ENCODE measurements around the gene EPG5.
"Not testable (repeated sequence)": the region's sequence is repeated elsewhere in the genome, so short reads cannot be mapped to it uniquely, and the experiment has no call there.

EPG5 gene

GRCh38 chr18:45861926-45862325 lies 105.2 kb downstream of the EPG5 start:
- DNase-seq = no peak

DNA sequence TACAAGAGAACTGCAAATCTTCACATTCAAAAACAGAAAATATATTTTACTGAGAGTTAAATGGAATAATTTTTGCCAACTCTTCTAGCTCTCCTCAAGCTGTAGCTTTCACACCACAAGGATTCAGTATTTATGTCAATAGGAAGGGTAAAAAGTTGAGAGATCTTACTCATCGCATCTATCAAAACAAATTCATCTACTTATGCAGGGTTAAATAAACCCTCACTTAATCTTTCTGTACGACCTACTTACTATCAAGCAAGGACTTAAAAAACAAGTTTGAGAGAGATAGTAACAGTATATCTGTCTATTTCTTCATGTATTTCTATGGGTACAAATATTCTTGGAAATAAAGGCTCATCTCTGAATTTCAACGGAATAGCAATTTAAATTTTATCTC lies 106.2 kb downstream of the EPG5 start:
- no peak for DNase-seq

- no peak for DNase-seq
Observed at GRCh38 chr18:45860492-45860891, 106.6 kb downstream of the EPG5 start.

DNA sequence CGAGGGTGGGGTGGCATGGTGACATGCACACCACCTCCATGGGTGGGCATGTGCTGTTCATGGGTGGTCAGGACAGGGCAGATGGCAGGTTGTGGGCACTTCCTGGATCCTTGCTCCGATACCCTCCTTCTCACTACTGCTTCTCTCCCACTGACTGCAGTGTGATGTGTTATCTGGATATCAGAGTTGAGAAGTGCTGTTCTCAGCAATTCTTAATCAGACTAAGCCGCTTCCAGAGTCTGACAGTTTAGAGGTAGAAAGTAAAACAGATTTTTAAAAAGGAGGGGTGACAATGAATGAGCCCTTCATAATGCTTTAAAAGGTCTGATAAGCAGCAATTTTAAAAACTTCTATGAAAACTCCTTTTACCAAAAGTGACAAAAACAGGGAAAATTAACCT lies 107.8 kb downstream of the EPG5 start:
- no peak for DNase-seq

- no peak for DNase-seq
Observed at GRCh38 chr18:45856531-45856930, 110.6 kb downstream of the EPG5 start.

- no peak for DNase-seq
Observed at GRCh38 chr18:45854036-45854586, 113.0 kb downstream of the EPG5 start.

DNA sequence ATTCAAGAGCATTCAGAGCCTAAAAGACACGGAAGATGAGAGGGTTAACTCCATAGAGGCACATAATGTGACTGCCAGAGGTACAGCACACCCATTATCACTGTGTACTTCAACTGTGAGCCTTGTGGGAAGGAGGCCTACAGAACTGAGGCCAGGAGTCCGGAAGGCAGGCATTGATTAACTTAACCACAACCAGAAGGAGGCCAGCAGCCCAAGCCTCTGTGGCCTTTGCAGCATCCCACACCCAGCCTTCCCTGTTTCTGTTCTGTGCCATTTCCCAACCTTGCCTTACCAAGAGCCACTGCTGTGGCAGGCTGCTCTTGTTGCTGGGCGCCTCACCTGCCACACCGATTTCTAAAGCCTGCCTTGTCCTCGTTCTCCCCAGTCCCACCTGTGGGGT lies 114.5 kb downstream of the EPG5 start:
- DNase-seq = no peak

GRCh38 chr18:45851161-45851925 lies 115.8 kb downstream of the EPG5 start:
- DNase-seq = no peak

GRCh38 chr18:45850021-45850420 lies 117.1 kb downstream of the EPG5 start:
- DNase-seq = no peak

DNA sequence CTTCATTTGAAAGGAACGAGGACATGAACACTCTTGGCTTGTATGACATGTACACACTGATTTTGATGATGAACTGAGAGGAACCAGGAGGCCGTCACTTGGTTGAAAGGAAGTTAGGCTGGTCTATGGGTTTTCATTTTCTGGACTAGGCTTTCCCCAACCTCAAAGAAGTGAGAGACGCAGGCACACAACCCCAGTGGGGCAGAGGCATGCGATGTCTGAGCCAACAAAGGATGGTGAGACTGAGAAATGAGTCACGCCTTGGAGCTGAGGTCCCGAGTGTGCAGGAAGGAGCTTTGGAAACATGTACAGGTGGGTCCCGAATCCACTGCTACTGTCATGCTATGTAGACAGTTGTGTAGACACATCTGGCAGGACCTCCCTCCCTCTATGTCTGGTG lies 117.6 kb downstream of the EPG5 start:
- DNase-seq = no peak

- DNase-seq = not testable (repeated sequence)
Observed at GRCh38 chr18:45848643-45849042, 118.5 kb downstream of the EPG5 start.

DNA sequence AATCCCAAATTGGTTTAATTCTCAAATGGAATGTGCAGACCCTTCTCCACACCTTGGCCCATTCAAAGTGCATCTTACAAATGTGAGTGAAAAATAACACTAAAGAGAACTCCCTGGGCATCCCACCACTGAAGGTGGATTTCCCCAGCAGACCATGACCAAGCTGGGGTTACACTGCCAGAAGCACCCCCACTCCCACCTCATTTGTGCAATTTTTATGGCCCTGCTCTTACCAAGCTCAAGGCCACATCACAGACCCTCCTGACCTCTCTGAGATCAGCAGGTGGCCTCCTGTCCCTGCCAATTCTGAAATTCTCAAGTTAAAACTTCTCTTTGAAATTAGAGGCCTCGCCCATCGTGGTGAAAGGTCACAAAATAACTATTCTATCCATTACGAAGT lies 120.0 kb downstream of the EPG5 start:
- DNase-seq = no peak

- DNase-seq = no peak
Observed at GRCh38 chr18:45845410-45845809, 121.7 kb downstream of the EPG5 start.

DNA sequence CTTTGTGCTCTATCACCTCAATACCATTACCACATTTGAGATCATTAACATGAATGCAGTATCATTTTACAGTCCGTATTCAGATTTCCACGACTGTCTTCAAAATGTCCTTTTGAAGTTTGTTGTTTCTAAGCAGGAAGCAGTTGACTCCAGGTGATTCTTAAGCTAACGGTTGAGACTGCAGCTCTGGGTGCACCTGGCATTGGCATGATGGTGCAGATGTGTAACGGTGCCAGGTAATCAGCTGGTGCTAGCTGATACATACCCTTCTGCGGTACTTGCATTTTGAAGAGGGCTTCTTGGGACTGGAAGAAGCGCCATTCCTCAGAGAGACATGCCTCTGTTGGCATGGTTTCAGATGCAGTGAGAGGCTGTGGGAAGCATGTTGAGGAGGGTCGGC lies 122.2 kb downstream of the EPG5 start:
- DNase-seq = no peak

DNA sequence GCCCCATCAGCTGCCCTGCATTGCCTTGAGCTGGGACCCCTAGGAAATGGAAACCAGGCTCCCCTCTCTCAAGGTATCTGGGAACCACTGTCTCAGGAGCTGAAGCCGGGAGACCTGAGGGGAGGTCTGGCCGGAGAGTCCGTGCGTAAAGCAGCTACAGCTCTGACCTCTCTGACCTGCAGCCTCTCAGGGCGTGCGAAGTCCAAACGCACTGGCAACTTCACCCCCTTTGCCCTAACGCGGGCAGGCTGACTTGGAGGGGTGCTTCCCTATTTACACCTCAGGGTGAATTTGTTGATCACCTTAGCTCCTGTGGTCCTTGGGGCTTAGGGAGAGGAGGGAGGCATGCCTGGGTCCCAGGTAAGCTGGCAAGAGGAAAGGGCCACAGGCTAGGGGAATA lies 124.1 kb downstream of the EPG5 start:
- DNase-seq = no peak

- no peak for DNase-seq
Observed at GRCh38 chr18:45841765-45842442, 125.2 kb downstream of the EPG5 start.

DNA sequence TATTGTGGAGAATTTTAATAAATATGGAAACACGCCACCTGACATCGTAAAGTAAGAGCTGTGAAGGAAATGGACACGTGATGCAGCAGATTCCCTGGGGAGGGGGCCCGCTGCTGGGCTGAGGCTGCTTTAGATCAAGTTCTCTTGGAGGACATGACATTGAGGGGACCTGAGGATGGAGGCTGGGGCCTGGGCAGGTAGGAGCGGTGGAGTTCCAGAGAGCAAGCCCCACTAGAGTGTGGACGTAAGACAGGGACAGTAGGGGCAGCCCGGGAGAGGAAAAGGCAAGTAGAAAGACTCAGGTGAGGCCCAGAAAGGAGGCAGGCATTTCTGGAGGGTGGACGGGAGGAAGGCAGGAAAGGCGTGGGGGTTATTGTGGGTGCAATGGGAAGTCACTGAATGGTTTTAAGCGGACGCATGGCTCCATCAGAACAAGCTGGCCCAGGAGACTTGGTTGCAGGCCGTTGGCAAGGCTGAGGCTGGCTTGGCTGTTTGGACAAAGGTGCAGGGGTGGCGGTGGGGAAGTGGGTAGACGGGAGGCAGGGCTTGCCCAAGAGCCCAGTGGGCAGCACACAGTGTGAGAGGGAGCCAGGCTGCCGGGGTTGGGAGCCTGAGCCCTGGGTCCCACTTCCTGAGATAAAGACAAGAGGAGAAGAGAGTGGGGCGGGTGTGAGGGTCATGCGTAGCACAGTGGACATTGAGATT lies 125.9 kb downstream of the EPG5 start:
- no peak for DNase-seq

GRCh38 chr18:45839414-45840395 lies 127.4 kb downstream of the EPG5 start:
- DNase-seq = peak in 1 of 2 donors; percentile 55

DNA sequence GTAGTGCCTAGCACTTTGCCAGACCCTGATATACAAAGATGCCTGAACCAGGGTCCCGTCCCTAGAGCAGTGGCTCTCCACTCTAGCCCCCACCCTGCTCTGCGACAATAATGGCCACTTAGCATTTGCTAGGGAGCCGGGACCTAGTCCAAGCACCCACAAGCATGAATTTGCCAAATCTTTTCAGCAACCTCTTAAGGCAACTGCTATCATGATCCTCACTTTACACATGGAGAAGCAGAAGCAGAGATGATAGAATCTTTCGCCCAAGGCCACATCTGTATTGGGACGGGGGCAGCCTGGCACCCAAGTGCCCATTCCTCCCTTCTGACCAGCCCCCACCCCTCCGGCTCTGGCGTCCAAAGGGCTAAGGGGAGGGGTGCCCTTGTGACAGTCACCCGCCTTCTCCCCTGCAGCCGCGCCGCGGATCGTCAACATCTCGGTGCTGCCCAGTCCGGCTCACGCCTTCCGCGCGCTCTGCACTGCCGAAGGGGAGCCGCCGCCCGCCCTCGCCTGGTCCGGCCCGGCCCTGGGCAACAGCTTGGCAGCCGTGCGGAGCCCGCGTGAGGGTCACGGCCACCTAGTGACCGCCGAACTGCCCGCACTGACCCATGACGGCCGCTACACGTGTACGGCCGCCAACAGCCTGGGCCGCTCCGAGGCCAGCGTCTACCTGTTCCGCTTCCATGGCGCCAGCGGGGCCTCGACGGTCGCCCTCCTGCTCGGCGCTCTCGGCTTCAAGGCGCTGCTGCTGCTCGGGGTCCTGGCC lies 128.6 kb downstream of the EPG5 start:
- no peak for DNase-seq

- DNase-seq = no peak
Observed at GRCh38 chr18:45837283-45838070, 129.7 kb downstream of the EPG5 start.
